Ectodermal cell (in vitro differentiated cells): ENCODE data around the gene CA12.
"Not testable (repeated sequence)": the region's sequence is repeated elsewhere in the genome, so short reads cannot be mapped to it uniquely, and the experiment has no call there.

ENCODE experiments used
- H3K27ac ChIP-seq: 2 replicates; pipeline ENCODE4 v1.7.0; 2013; ENCODE audit warnings: mild to moderate bottlenecking, low read depth, low read length; ENCODE audit not compliant: insufficient read depth, poor library complexity, severe bottlenecking
- H3K27me3 ChIP-seq: 2 replicates; pipeline ENCODE4 v1.7.0; 2013; ENCODE audit warnings: mild to moderate bottlenecking, low read length; ENCODE audit not compliant: insufficient read depth, control insufficient read depth, poor library complexity, severe bottlenecking
- H3K36me3 ChIP-seq: one replicate; pipeline ENCODE4 v1.7.0; 2013; ENCODE audit warnings: low read length; ENCODE audit not compliant: control insufficient read depth, insufficient read depth
- H3K4me1 ChIP-seq: one replicate; pipeline ENCODE4 v1.7.0; 2013; ENCODE audit warnings: low read length; ENCODE audit not compliant: control insufficient read depth, insufficient read depth
- H3K4me3 ChIP-seq: 2 replicates; pipeline ENCODE4 v1.7.0; 2013; ENCODE audit warnings: low read depth, low read length, control low read depth; ENCODE audit not compliant: insufficient read depth
- H3K9me3 ChIP-seq: 2 replicates; pipeline ENCODE4 v1.7.0; 2013; ENCODE audit warnings: mild to moderate bottlenecking, low read length, moderate library complexity; ENCODE audit not compliant: control insufficient read depth
- WGBS, 2 experiments: methylation state at CpG; one replicate each; pipeline ENCODE4 v1.1.7; 2013; ENCODE audit warnings: missing lambda C conversion rate in 2 of 2; 5-methylcytosine and 5-hydroxymethylcytosine counted together

The CA12 gene

DNA sequence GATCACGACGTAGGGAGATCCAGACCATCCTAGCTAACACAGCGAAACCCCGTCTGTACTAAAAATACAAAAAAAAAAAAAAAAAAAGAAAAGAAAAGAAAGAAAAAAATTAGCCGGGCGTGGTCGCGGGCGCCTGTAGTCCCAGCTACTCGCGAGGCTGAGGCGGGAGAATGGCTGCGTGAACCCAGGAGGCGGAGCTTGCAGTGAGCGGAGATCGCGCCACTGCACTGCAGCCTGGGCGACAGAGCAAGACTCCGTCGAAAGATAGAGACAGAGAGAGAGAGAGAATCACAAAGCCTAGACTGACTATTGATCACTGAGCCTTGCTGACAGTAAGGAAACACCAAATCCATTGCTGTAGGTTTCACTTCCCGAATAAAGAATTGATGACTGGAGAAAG lies 35.6 kb upstream of the CA12 start:
- WGBS, 2 experiments = 93 to 95% methylated on average over 17 to 20 of the region's 21 CpGs
- H3K27me3 ChIP-seq = not testable (repeated sequence)

DNA sequence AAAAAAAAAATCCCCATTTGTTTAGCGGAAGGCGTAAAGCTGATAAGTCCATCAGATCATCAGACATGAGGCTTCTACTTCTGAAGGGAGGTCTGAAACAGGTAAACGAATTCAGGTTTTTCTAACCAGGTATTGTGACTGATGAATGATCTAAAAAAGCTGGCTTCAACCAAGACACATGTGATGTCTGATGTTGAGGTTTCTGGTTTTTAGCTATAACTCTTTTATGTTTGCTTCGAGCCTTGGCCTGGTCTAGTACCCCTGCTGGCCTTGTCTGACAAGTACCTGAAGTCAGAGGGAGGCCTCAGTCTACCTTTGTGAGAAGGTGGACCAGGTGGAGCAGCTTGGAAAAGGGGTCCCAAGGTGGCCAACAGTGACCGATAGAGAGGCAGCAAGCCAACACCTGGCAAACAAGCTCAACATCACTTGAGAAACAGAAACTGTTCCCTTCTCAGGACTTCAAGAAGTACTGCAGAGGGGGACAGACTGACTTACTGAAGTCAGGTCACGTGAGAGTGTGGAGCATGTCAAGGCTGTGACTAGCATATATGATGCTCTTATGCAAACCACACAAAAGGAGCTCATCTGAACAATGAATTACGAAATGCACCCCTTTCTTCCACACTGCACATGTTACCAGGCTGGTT lies 33.0 kb upstream of the CA12 start:
- Histone ChIP-seq H3K36me3 (no peaks in the 10 kb centered on the region), H3K27me3 (no peaks in the 10 kb centered on the region), H3K4me1 (no peaks in the 10 kb centered on the region), H3K4me3 (no peak overlapping the region), H3K9me3 (no peaks in the 10 kb centered on the region), H3K27ac (no peak overlapping the region)
- 93 to 96% methylated on average over 7 of the region's 7 CpGs for WGBS, 2 experiments

More for the DNA sequence above, 35.6 kb upstream of the CA12 start:
- H3K4me3 ChIP-seq, H3K4me1 ChIP-seq, H3K36me3 ChIP-seq, H3K9me3 ChIP-seq, H3K27ac ChIP-seq: not testable (repeated sequence)

DNA sequence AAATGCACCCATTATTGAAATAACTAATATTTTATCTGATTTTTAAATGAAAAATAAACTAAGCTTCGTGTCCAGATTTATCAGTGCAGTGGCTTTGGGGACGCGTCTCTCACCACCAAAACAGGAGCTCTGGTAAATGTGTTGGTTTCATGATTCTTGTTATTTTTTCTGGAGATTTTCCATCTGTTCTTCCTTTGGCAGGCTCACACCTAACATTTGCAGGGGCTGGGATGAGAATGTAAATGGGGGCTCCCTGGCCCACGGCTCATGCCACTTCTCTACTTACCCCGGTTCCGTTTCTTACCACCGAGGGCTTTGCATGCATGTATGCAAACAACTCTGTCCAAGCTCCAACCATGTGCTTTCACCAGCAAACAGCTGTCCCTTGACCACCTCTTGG lies 30.9 kb upstream of the CA12 start:
- H3K4me3 ChIP-seq = no peak overlapping the region
- no peak overlapping the region for H3K27ac ChIP-seq
- WGBS, 2 experiments = 88 to 89% methylated on average over 7 of the region's 7 CpGs
- H3K27me3 ChIP-seq = no peaks in the 10 kb centered on the region
- no peaks in the 10 kb centered on the region for H3K36me3 ChIP-seq
- no peaks in the 10 kb centered on the region for H3K4me1 ChIP-seq
- H3K9me3 ChIP-seq = no peaks in the 10 kb centered on the region

DNA sequence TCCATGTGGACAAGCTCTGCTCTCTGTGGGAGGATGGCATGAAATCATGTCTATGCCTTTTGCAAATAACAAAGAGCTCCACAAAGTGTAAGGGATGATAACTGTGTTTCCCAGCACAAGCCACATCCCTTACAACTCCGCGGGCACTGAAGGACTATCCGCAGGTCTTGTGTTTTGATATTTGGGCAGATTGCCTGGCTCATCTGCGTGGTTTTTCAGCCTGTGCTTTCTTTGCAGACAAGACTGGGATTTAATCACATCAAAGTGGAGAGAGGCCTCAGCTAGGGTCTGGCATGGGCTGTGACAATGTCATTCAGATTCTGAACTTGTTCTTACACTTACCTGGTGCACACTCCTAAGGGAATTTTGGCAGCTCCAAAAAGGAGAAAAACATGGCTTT lies 30.2 kb upstream of the CA12 start:
- Histone ChIP-seq H3K27ac (no peak overlapping the region), H3K4me1 (no peaks in the 10 kb centered on the region), H3K36me3 (no peaks in the 10 kb centered on the region), H3K4me3 (no peak overlapping the region), H3K27me3 (no peaks in the 10 kb centered on the region), H3K9me3 (no peaks in the 10 kb centered on the region)
- 92 to 93% methylated on average over 4 of the region's 4 CpGs for WGBS, 2 experiments

DNA sequence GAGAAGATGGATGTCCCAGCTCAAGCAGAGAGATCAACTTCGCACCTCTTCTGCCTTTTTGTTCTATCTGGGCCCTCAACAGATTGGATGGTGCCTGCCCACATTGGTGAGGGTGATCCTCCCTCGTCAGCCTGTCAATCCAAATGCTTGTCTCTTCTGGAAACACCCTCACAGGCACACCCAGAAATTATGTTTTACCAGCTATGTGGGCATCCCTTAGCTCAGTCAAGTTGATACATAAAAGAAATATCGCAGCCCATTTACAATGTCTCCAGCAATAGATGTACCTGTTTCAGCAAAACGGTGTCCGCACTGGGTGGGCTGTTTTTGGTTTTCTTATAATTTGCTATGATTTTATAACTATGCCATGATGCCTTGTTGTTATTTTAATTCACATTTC lies 27.5 kb upstream of the CA12 start:
- no peaks in the 10 kb centered on the region for H3K9me3 ChIP-seq
- no peak overlapping the region for H3K4me3 ChIP-seq
- 88 to 96% methylated on average over 4 to 5 of the region's 5 CpGs for WGBS, 2 experiments
- no peaks in the 10 kb centered on the region for H3K4me1 ChIP-seq
- H3K27ac ChIP-seq = no peak overlapping the region
- H3K36me3 ChIP-seq = no peaks in the 10 kb centered on the region
- no peaks in the 10 kb centered on the region for H3K27me3 ChIP-seq

DNA sequence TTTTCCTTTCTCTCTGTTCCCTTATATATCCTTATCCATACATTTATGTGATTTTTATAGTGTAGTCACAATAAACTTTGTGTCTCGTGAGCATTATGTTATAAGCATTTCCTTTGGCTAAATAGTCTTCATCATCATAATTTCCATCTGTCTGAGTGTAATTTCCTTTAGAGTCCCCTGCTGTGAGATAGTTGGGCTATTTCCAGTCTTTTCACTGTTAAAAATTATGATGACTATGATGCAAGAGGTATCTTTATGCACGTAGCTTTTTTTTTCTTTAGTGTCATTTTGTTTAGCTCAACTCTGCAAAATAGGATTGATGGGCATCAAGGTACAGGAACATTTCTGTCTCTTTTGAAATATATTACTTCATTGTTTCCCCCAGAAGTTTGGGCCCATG lies 26.9 kb upstream of the CA12 start:
- WGBS, 2 experiments = 90 to 94% methylated on average over 1 to 2 of the region's 2 CpGs
- no peaks in the 10 kb centered on the region for H3K36me3 ChIP-seq
- H3K4me3 ChIP-seq = no peak overlapping the region
- H3K27ac ChIP-seq = no peak overlapping the region
- H3K4me1 ChIP-seq = no peaks in the 10 kb centered on the region
- H3K9me3 ChIP-seq = no peaks in the 10 kb centered on the region
- H3K27me3 ChIP-seq = no peaks in the 10 kb centered on the region

DNA sequence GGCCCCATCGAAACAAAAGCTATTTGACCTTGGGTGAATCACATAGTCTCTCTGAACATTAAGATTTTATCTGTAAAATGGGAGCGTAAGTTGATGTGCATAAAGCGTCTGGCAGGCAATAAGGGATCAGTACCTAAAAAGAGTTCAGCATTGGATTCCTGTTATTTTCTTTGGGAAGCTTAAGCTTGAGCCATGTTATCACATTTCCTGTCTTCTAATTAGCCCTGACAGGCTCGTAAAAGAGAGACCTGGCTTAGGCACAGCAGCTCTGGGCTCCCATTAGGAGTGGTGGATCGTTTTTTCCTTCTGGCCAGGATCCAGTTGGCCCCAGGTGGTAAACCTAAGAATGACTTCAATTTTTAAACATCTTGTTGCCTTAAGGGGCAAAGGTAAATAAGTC lies 26.0 kb upstream of the CA12 start:
- no peaks in the 10 kb centered on the region for H3K4me1 ChIP-seq
- H3K27me3 ChIP-seq = no peaks in the 10 kb centered on the region
- no peaks in the 10 kb centered on the region for H3K36me3 ChIP-seq
- no peak overlapping the region for H3K4me3 ChIP-seq
- no peak overlapping the region for H3K27ac ChIP-seq
- 86 to 87% methylated on average over 5 of the region's 5 CpGs for WGBS, 2 experiments
- H3K9me3 ChIP-seq = no peaks in the 10 kb centered on the region

DNA sequence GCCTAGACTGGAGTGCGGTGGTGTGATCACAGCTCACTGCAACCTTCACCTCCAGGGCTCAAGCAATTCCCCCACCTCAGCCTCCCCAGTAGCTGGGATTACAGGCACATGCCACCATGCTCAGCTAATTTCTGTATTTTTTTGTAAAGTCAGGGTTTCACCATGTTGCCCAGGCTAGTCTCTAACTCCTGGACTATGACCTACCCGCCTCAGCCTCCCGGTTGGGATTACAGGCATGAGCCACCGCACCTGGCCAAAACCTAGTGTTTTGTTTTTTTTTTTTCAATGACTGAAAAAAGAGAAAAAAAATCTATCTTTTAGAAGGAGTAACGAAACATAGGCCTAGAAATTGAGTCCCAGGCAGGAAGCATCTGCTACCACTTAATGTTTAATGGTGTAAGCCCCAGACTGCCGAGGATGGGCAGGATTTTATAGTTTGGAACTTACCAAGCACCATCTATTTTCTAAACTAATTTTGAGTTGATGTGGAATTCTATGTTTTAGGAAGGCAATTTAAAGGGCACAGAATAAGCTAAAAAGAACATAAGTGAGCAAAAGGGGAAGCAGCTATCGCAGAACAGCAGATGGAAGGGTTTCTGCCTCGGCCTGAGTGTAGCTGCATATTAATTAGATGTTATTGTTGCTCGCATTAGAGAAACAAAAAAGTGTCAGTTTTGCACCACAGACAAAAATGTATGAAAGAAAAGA lies 24.2 kb upstream of the CA12 start:
- Histone ChIP-seq H3K4me1 (no peaks in the 10 kb centered on the region), H3K27ac (no peak overlapping the region), H3K36me3 (no peaks in the 10 kb centered on the region), H3K4me3 (no peak overlapping the region), H3K9me3 (no peaks in the 10 kb centered on the region), H3K27me3 (no peaks in the 10 kb centered on the region)
- 91 to 94% methylated on average over 9 of the region's 9 CpGs for WGBS, 2 experiments

DNA sequence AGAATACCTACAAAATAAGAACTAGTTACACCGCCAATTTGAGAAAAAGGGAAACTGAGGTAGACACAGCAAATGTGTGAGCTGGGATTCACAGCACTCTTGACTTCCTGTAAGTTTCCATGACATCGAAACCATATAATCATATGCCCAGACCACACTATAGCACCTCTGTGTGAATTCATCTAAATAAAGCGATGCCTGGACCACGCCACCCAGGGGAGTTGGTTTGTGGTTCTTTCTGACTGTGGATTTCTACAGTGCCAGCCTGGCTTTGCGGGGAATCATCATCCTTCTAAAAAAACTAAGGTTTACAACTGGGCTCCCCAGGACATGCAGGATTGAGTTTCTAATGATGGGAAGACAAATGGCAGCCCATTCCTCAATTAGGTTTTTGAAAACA lies 23.5 kb upstream of the CA12 start:
- H3K4me1 ChIP-seq = no peaks in the 10 kb centered on the region
- 92 to 95% methylated on average over 5 of the region's 5 CpGs for WGBS, 2 experiments
- no peaks in the 10 kb centered on the region for H3K36me3 ChIP-seq
- H3K27ac ChIP-seq = no peak overlapping the region
- no peaks in the 10 kb centered on the region for H3K27me3 ChIP-seq
- H3K9me3 ChIP-seq = no peaks in the 10 kb centered on the region
- no peak overlapping the region for H3K4me3 ChIP-seq

DNA sequence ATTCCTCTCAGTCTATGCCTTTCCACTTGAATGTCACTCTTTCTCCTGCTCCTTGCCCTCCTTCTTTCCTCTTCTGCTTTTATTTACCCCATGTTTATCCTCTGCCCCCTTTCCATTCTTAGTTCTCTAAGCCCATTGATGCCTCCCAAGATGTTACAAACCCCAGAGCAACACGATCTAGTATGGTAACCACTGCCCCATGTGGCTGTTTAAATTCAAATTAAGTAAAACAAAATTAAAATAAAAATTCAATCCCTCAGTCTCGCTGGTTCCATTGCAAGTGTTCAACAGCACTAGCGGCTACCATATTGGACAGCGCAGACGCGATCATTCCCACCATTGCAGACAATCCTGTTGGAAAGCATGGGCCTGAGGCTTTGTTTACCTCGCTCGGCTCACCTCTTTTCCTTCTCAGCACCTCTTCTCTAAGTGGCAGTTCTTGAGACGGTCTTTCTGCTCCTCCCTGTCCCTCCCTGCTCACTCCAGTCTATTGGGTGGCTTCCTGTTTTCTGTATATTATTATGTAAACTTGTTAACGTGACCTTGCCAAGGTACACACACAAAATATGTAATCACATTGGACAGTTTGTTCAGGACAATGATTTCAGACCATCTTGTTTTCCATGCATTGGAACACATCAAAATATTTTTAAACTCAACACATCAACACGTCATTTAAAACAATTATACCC lies 21.8 kb upstream of the CA12 start:
- H3K36me3 ChIP-seq = no peaks in the 10 kb centered on the region
- H3K9me3 ChIP-seq = no peaks in the 10 kb centered on the region
- no peak overlapping the region for H3K27ac ChIP-seq
- H3K4me3 ChIP-seq = no peak overlapping the region
- WGBS, 2 experiments = 85 to 88% methylated on average over 11 of the region's 11 CpGs
- no peaks in the 10 kb centered on the region for H3K27me3 ChIP-seq
- H3K4me1 ChIP-seq = no peaks in the 10 kb centered on the region
